ENCODE data around the gene PTGR2.
"Not testable (repeated sequence)": the region's sequence is repeated elsewhere in the genome, so short reads cannot be mapped to it uniquely, and the experiment has no call there.

PTGR2 gene

GRCh38 chr14:73887694-73888459, 36.2 kb downstream of the PTGR2 start:
- no peak for DNase-seq

GRCh38 chr14:73888460-73888725, 36.8 kb downstream of the PTGR2 start:
- DNase-seq, result no peak

GRCh38 chr14:73888971-73889370, 37.3 kb downstream of the PTGR2 start:
- no peak for DNase-seq

DNA sequence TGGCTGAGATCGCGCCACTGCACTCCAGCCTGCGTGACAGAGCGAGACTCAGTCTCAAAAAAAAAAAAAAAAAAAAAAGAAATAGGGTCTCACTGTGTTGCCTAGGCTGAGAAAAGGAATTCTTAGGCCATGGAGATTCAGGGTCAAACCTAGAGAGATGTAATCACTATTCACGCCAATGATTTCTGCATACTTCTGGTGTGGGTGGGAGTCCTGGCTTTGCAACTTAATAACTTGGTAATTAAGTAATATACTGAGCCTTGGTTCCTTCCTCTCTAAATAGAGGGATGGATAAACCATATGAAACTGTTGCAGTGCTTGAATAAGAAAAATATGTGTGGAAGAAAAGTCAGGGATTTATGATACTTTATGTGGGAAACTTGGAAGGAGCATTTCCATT, 37.7 kb downstream of the PTGR2 start:
- no peak for DNase-seq

- DNase-seq, result not testable (repeated sequence)
Observed at GRCh38 chr14:73894180-73894687, 42.6 kb downstream of the PTGR2 start.

GRCh38 chr14:73895939-73896338, 44.3 kb downstream of the PTGR2 start:
- no peak for DNase-seq

GRCh38 chr14:73896521-73896920, 44.9 kb downstream of the PTGR2 start:
- DNase-seq, result no peak

- DNase-seq, result no peak
Observed at GRCh38 chr14:73903028-73903427, 51.4 kb downstream of the PTGR2 start.

GRCh38 chr14:73909681-73910080, 58.0 kb downstream of the PTGR2 start:
- DNase-seq, result no peak

DNA sequence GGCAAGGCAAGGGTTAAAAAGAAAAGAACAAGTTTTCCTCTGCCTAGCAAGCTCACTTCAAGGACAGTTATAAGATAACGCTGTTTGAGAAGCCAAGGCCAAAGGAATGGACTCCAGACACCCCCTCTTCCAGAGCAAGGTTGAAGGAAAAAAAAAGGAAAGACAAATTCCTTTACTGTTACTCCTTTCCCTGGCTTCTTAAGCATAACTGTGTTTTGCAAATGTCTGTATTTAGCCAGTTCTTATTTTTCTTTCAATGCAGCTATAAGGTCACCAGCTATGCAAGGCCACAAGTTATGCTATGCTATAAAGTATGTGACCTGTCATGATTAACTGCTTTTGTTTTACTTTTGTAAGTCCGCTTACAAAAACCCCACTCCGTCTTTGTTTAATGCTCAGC, 61.6 kb downstream of the PTGR2 start:
- no peak for DNase-seq

- DNase-seq, result no peak
Observed at GRCh38 chr14:73916324-73916723, 64.7 kb downstream of the PTGR2 start.

DNA sequence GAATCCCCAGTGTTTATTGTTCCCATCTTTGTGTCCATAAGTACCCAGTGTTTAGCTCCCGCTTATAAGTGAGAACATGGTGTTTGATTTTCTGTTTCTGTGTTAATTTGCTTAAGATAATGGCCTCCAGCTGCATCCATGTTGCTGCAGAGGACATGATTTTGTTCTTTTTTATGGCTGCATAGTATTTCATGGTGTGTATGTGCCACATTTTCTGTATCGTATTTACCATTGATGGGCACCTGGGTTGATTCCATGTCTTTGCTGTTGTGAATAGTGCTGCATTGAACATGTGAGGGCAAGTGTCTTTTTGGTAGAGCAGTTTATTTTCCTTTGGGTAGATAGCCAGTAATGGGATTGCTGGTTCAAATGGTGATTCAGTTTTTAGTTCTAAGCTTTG, 67.8 kb downstream of the PTGR2 start:
- DNase-seq, result not testable (repeated sequence)

DNA sequence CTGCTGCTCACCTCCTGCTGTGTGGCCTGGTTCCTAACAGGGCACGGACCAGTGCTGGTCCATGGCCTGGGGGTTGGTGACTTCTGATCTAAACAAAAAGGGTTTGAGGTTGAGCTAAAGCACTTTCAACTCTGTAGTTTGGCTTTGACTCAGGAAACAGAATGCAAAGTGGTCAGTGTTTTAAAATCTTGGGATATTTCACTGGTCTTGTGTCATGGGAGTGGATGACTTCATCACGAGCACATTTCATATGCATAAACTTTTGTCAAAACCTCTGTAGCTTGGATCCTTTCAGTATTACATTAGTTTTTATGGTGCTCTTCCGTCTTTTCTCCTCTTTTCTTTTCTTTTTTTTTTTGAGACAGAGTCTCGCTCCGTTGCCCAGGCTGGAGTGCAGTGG, 72.7 kb downstream of the PTGR2 start:
- DNase-seq, result no peak

Data from NCI-H1694 treated with DMSO at 0.1 percent for 48 hours (cell line).